ENCODE measurements around the gene C2orf15.

GRCh38 chr2:99181624-99182000 is 40.1 kb downstream of the C2orf15 start:
- no peak for TF ChIP-seq POLR2A (IDR thresholded peaks at IDR 0.05; ENCODE audit: low read depth, low read length)
- TF ChIP-seq POLR2AphosphoS5 (IDR thresholded peaks at IDR 0.05; ENCODE audit: low read depth, low read length): no peak
